NOMO-1 treated with DMSO at 0.1 percent for 48 hours (cell line): ENCODE measurements around the gene TRPM6.
"Not testable (repeated sequence)": the region's sequence is repeated elsewhere in the genome, so short reads cannot be mapped to it uniquely, and the experiment has no call there.

Experiments used
- DNase-seq: peaks from one replicate; lab custom pipeline; 2025; ENCODE audit not compliant: unreplicated experiment; lab: John Stamatoyannopoulos, UW

Gene TRPM6, protein sequence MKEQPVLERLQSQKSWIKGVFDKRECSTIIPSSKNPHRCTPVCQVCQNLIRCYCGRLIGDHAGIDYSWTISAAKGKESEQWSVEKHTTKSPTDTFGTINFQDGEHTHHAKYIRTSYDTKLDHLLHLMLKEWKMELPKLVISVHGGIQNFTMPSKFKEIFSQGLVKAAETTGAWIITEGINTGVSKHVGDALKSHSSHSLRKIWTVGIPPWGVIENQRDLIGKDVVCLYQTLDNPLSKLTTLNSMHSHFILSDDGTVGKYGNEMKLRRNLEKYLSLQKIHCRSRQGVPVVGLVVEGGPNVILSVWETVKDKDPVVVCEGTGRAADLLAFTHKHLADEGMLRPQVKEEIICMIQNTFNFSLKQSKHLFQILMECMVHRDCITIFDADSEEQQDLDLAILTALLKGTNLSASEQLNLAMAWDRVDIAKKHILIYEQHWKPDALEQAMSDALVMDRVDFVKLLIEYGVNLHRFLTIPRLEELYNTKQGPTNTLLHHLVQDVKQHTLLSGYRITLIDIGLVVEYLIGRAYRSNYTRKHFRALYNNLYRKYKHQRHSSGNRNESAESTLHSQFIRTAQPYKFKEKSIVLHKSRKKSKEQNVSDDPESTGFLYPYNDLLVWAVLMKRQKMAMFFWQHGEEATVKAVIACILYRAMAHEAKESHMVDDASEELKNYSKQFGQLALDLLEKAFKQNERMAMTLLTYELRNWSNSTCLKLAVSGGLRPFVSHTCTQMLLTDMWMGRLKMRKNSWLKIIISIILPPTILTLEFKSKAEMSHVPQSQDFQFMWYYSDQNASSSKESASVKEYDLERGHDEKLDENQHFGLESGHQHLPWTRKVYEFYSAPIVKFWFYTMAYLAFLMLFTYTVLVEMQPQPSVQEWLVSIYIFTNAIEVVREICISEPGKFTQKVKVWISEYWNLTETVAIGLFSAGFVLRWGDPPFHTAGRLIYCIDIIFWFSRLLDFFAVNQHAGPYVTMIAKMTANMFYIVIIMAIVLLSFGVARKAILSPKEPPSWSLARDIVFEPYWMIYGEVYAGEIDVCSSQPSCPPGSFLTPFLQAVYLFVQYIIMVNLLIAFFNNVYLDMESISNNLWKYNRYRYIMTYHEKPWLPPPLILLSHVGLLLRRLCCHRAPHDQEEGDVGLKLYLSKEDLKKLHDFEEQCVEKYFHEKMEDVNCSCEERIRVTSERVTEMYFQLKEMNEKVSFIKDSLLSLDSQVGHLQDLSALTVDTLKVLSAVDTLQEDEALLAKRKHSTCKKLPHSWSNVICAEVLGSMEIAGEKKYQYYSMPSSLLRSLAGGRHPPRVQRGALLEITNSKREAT (N-terminal part only)

DNA sequence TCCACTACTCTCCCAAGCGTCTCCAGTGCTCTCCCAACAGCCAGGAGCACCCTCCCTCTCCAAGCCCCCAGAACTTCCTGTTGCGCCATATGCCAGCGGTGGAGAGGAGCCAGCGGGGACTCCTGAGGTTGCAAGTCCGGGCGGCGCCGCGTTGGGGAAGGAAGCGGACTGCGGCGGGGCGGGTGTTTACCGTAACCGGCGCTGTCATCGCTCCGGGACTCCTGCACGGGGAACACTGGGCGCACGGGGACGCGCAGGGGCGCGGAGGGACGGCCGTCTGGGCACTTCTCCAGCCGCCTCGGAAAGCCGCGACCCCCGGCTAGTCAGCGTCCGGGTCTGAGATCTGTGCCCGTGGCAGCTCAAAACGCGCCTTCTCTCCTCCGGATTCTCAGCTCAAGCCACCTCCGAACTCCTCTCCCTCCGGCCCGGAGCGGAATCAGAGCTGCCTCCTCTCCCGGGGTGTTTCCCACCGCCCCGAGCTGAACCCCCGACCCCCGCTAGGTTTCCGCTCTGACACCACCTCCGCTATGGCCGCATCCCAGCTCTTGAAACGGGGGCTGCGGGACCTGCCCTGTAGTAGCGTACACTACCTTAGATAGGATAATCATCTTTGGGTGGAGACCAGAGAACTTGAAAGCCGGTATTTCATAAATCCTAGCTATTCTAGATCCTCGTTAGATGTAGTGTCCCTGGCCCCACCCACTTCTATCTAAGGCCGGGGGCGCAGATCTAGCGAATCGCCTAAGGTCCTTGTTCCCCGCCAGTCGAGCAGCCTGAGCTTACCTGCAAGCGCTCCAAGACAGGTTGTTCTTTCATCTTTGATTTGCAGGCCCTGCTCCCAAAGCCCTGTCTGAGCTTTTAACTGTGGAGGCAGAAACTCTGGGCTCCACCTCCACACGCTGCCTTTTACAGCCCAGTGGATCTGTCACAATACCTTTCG, at the start of gene TRPM6:
TRPM6 (minus strand) TSS at position 881 of the 940 bp plus-strand sequence; CDS start at position 816, 65 bp downstream.
- peak; percentile 4 for DNase-seq

DNA sequence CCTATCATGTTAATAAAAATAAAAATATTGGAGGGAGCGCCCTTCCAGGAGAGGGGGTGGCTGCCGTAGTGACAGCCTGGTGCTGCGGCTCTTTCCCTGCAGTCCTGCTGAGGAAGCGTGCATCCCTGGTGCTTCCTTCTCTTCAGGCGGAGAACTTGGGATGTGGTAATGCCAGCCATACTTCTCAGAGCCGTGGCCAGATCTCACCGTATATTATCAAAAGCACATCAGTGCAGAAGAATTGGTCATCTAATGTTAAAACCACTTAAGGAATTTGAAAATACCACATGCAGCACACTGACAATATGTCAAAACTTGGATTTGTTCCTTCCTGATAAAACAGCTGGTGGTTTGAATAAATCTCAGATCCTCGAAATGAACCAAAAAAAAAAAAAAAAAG, 47.3 kb upstream of the TRPM6 start:
- DNase-seq = no peak

DNA sequence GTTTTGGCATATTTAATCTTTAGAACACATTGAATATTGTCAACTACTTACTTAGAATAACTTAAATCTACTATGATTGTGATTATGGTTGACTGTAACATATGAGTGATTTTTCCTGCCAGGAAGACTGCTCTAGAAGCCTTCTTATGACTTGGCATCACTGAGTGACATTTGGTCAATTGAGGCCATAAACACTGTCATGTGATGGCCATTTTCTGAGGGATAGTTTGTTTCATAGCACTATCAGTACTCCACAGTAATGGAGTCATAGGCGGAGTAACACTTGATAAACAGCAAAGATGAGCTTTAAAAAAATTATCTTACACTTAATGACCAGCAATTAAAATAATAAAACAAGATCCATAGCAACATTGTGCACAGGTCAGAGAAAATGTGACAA, 34.0 kb upstream of the TRPM6 start:
- DNase-seq = no peak

DNA sequence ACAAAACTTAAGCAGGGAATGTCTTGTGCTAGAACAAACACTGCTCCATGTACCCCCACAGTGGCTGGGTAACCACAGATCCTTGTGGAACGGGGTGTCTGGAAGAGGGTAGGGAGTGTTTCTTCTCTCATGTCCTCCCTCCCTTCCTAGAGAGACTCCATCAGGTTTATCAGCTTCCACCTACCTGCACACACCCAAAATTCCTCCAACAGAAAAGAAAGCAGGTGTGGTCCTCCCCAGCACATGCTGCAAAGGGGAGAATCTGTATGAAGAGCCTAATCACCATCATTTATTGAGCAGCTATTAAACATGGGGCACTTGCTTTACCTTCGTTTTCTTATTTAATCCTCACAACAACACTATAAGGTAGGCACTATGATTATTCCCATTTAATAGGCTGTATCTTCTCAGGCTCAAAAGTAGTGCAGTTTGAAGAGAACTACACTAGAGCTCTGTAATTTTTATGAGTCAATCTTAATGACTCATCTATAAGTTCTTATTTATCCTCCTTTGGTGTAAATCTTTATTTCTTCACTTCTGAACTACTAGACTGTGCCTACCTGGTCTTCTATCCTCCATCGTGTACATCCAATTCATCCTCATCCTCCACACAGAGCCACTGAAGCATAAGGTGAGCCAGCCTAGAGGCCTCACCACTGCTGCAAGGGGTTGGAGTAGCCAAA, 33.4 kb upstream of the TRPM6 start:
- DNase-seq = no peak

DNA sequence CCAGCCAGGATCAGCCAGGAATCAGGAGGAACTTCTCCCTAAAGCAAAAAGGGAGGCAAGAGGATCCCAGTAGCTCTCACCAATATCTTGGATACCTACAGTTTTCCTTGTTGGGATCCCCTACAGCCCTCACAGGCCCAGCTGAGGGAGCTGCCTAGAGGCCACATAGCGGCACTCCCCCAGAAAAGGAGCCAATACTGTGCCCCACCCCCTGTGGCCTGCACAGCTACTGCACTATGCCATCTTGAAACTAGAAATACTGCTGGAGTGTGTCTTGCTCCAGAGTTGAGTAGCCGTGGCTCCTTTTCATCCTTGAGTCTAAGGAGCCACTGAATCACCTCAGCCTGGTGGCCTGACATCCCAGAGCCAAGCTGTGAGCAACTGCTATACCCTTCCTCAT, 22.3 kb upstream of the TRPM6 start:
- no peak for DNase-seq

DNA sequence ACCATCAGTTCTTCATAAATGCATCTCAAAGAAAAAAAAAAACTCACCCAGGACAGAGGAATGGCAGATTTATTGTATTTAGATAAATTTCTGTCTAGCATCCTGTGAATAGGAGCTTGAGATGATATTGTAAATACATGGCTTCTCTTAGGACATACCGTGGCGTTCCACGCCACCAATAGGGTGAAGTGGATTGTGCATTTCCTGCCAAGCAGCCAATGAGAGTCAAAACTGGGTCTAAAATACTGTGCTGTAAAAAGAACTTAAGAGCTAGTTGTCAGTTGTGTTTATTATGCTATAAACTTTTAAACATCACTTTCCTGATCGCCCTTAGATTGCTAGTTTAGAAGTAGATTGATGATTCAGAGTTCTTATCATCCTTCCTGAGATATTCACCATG, 20.9 kb upstream of the TRPM6 start:
- no peak for DNase-seq

DNA sequence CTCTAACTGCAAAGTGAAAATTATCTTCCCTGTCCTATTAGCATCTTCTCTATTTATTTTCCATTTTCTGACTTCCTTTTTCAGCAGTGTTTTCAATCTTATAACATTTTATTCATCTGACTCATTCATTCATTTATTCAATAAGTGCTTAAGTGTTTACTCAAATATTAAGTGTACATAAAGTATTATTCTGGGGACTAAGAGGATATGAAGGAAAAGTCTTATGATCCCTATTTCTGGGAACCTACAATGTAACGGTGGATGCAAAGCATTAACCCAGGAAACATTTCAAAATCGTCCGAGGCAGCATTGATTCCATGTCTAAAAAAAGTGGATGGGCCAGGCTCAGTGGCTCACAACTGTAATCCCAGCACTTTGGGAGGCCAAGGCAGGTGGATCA, 19.4 kb upstream of the TRPM6 start:
- no peak for DNase-seq

DNA sequence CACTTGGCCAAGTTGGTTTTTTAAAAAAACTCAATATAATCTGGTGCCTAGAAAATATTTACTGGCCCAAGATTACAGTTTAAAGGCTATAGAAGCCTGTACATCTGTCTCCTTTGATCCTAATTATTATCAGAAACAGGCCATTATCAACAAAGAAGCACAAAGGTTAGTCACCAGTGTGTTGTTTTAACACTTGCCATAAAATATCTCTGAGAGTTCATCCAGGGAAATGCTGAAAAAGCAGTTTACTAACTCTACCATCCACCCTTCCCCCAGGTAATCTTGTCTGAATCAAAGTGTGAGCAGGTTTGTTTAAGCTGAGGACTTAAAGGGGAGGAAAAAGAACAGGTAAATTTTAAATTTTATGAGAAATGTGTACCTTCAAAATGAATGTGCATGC, 13.3 kb upstream of the TRPM6 start:
- DNase-seq = no peak

DNA sequence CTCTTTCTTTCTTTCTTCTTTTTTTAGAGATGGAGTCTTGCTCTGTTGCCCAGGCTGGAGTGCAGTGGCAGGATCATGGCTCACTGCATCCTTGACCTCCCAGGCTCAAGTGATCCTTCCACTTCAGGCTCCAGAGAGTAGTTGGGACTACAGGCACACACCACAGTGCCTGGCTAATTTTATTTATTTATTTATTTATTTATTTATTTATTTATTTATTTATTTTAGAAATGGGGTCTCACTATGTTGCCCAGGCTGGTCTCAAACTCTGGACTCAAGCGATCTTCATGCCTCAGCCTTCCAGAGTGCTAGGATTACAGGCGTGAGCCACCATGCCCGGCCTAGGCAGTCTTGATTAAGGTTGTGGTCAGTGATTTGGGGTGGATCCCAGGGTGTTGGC, 728 bp upstream of the TRPM6 start:
- DNase-seq = not testable (repeated sequence)

DNA sequence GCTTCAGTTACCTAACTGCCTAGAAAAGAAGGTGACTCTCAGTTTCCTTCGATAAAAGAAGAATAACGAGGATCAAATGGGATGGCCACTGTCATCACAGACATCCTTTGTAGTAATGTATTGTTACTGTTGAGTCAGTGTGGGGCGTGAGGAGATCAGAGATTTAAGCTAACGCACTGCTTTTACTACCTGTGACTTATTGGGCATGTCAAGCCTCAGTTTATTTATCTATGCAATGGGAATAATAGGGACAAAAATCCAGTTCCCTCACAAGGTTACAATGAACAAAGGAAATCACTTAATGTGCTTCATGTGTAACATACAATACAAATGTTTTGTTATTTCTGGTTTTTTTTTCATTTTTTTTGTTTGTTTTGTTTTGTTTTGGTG, 255 bp upstream of the TRPM6 start:
- no peak for DNase-seq

DNA sequence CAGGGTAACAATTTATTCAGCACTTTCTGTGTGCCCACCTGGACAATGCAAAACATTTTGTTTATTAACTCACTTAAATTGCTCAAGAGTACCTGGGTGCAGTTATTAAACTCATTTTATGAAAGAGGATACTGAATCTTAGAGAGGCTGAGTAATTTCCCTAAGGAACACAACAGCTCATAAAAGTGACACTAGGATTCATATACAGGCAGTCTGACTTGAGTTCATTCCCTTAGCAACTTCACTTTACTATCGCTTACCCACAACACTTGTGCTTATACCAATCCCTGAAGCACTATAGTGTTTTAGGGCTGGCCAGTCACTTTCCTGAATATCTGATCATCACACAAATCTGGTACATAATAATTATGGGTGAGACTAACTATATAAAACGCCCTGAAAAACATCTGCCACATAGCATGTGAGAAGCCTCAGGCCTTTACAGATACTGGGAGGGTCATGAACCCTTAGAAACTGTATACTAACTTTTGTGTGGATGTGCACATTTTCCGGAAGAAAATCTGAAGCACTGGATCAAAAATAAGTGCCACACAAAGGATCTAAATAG, 11.3 kb downstream of the TRPM6 start:
- DNase-seq = no peak

DNA sequence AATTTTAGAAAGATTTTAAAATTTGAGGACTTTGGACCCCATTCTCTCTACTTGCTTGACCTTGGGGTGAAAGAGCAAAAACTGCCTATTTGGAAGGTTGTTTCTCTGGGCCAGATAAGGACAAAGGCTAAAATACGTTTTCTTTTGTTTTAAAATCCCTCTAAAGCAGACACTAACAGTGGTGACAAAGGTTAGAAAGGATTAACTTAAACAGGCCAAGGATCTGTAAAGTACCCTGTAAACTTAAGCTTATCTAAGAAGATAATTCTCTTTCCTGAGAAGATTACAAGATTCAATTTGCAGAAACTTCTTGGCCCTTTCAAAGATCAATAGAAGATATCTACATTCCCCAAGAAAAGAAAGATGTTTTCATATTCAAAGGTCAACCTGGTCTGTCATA, 12.1 kb downstream of the TRPM6 start:
- DNase-seq = no peak

DNA sequence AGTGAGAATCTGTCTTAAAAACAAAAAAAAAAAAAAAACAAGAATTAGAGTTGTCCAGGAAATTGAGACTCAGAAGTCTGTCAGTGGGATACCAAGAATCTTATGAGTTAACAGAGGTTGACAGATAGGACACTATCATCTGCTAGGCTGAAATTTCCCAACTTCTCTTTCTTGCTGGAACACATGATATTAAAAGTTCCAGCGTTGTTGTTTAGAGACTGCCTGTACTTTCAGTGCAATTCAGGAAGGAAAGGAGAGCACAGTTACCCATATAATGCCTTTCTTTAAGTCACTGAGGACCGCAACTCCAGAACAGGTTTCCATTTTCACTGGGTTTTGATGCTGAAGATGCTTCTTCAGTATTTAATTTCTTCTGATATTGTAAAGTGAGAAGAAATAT, 13.5 kb downstream of the TRPM6 start:
- no peak for DNase-seq

DNA sequence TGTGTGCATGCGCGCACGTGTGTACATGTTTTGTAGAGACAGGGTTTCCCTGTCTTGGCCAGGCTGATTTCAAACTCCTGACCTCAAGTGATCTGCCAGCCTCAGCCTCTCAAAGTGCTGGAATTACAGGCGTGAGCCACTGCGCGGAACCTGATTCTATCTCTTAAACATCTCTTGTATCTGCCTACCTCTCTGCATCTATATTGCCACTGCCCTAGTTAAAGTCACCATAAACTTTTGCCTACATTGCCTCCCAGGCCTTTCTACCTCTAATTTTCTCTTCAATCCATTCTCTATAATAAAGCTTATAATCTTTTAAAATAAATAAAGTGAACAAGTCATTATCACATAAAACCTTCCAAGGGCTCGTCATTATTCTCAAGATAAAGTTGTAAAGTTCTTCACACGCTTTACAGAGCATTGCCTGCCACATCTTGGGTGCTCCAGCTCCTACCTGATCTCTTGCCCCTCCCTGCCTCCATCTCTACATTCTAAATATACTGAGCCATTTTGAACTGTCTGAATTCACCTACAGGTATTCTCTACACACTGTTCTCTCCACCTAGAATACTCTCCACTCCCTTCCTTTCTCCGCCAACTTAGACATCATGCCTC, 15.0 kb downstream of the TRPM6 start:
- DNase-seq = no peak

DNA sequence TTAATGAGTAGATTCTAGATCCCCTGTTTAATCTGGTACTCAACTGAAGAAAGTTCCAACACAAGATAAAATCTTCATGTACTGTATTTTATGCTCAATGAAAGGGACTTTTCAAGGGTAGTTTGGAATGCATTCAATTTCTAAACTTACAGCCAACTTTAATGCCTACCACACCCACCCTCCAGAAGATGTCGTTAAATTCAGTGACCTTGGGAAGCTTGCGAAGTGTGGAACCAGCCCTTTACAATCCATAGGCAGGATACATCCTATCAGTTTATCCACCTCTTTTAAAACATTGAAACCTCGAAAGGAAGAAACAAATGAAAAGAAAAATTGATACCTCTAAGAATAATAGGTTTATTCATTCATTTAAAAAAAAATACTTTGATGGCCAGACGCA, 20.2 kb downstream of the TRPM6 start:
- DNase-seq = no peak

DNA sequence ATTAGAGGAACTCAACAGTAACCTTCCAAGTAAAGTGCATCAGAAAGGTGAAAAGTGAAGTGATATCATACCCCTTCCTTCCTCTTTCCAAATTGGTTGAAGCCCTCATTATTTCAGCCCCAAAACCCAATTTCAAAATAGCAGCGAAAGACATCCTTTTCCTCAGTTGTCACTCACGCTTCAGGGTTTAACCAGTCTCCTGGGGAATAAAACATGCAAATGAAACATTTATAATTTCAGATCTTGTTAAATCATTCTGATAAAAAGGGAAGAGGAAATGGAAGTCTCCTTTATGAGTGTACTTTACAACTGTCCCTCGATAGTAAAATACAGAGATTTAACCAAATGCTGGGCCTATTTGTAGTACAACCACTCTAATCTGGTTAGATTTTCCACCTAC, 22.5 kb downstream of the TRPM6 start:
- DNase-seq = peak; percentile 69

DNA sequence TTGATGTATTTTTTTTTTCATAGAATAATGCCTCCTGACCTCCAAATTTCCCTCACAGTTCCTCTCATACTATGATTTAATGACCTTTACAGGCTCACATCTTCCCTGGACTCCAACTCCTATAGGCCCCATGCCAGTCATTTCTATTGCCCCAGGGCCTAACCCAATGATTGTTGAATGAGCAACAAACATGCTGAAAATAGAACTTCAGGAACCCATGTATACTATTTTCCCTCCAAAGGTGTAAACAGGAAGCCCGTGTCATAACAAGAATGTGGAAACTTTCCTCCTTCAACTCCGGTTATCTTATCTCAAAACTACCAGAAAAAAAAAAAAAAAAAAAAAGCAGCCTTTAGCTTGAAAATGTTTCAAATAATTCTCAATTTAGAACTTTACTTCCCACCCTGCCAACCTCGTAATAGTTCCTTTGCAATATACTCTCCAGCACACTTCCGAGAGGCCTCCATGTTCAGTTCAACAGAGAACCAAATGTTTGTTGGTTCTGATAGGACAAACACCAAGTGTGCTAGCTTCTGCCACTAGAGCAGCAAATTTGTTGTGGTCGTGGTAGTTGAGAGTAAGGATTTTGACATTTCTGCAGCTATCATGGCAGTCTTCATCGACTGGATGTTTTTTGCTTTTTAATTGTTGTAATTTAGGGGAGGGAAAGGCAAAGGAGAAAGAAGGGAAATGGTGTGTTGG, 25.8 kb downstream of the TRPM6 start:
- DNase-seq = no peak

DNA sequence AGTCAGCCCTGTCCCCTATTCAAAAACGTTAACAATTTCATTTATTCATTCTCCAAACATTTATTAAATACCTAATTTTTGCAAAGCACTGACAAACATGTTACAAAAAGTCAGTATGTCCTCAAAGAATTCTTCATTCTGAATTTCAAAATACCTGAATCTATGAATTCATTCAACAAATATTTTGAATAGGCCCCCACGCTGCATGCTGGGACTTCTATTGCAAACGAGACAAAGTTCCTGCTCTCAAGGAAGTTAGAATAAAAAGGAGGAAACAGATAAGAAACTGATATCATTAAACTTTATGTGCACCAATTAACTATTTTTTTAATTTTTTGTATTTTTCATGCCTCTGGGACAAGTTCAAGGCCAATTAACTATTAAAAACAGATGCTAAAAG, 26.6 kb downstream of the TRPM6 start:
- no peak for DNase-seq
